ENCODE results near the gene EML5. TPM values are rescaled to one million over a fixed set of nuclear protein-coding genes. Genes with fewer than 3 reads are reported as not detected.

Gene EML5
- total and polyA plus RNA-seq, 8 donors = 0.65 to 2.0 (median 1.3) TPM

DNA sequence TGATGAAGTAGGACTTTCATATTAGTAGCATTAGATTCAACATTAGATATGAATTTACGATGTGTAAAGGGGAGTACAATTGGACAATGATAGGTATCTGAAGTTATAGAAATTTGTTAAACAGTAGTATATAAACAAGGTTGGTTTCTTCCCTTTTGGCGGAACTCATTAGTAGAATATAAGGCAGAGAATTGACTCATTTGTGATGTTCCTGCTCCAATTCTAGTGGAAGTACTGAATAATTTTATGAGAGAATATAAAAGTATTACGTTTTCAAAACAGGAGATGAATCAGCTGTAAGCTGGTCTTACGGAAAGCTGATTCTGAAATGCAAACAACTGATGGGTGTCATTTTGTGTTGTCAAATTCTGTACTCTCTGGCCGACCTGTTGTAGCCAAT, 216.5 kb downstream of the EML5 start:
- H3K9me3 ChIP-seq = no peaks in the 10 kb centered on the region
- TF ChIP-seq, protein P1, sequence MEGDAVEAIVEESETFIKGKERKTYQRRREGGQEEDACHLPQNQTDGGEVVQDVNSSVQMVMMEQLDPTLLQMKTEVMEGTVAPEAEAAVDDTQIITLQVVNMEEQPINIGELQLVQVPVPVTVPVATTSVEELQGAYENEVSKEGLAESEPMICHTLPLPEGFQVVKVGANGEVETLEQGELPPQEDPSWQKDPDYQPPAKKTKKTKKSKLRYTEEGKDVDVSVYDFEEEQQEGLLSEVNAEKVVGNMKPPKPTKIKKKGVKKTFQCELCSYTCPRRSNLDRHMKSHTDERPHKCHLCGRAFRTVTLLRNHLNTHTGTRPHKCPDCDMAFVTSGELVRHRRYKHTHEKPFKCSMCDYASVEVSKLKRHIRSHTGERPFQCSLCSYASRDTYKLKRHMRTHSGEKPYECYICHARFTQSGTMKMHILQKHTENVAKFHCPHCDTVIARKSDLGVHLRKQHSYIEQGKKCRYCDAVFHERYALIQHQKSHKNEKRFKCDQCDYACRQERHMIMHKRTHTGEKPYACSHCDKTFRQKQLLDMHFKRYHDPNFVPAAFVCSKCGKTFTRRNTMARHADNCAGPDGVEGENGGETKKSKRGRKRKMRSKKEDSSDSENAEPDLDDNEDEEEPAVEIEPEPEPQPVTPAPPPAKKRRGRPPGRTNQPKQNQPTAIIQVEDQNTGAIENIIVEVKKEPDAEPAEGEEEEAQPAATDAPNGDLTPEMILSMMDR (IDR thresholded peaks at IDR 0.05) = no peak

DNA sequence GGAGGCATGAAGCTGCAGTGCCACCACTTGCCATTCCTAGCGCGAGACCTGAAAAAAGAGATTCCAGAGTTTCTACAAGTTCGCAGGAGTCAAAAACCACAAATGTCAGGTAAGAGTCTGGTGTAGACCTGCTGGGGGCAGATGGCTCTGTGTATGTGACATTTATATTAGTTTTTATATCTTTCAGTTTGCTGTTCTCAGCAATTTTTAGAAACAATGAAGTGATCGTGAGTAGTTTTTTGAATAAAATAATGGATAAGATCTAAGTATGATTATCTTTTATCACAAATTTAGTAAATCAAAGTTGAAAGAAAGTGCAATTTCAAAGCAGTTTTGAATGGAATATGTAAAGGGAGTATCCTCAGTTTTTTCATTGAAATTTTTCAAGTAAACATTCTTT, 220.6 kb downstream of the EML5 start:
- TF ChIP-seq, protein P1 (IDR thresholded peaks at IDR 0.05) = no peak
- ATAC-seq (no peak), DNase-seq (no peak), FAIRE-seq (no peak)
- Histone ChIP-seq H3K4me3 (no peak overlapping the region), H3K36me3 (peaks cover 3 to 65% (median 36%) of the 10 kb centered on the region in 3 donors), H3K9me3 (no peaks in the 10 kb centered on the region), H3K4me1 (no peaks in the 10 kb centered on the region), H3K27ac (no peak overlapping the region), H3K27me3 (no peaks in the 10 kb centered on the region)
- 95% methylated on average over 4 of the region's 4 CpGs for WGBS, 2 donors
- intact Hi-C loops (cut with DNase I) = no loop called here

More for the DNA sequence above, 216.5 kb downstream of the EML5 start:
- FAIRE-seq (no peak), ATAC-seq (no peak), DNase-seq (no peak)
- intact Hi-C loops (cut with DNase I) = no loop called here
- 93 to 97% methylated on average over 5 of the region's 5 CpGs for WGBS, 2 donors
- H3K4me3 ChIP-seq = no peak overlapping the region
- H3K27ac ChIP-seq = no peak overlapping the region
- H3K27me3 ChIP-seq = no peaks in the 10 kb centered on the region
- H3K36me3 ChIP-seq = peaks cover 3 to 81% (median 26%) of the 10 kb centered on the region in 3 donors
- H3K4me1 ChIP-seq = no peaks in the 10 kb centered on the region

DNA sequence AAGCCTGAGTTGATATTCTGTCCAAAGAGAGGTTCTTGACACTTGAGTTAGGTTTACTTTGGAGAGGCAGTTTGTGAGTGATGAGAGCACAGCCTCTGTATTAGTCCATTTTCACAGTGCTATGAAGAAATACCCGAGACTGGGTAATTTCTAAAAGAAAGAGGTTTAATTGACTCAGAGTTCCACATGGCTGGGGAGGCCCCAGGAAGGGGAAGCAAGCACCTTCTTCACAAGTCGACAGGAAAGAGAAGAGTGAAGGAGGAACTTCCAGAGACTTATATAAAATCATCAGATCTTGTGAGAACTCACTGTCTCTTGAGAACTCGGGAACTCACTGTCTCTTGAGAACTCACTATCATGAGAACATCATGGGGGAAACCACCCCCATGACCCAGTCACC, 224.6 kb downstream of the EML5 start:
- WGBS, 2 donors = 77 to 81% methylated on average over 3 of the region's 3 CpGs
- intact Hi-C loops (cut with DNase I) = no loop called here
- DNase-seq (no peak), ATAC-seq (no peak), FAIRE-seq (no peak)
- TF ChIP-seq, protein P1 (IDR thresholded peaks at IDR 0.05) = no peak
- Histone ChIP-seq H3K36me3 (peaks cover 3 to 36% (median 19%) of the 10 kb centered on the region in 3 donors), H3K4me1 (peaks cover 0 to 18% (median 11%) of the 10 kb centered on the region in 3 donors), H3K9me3 (no peaks in the 10 kb centered on the region), H3K4me3 (no peak overlapping the region), H3K27ac (no peak overlapping the region), H3K27me3 (no peaks in the 10 kb centered on the region)

DNA sequence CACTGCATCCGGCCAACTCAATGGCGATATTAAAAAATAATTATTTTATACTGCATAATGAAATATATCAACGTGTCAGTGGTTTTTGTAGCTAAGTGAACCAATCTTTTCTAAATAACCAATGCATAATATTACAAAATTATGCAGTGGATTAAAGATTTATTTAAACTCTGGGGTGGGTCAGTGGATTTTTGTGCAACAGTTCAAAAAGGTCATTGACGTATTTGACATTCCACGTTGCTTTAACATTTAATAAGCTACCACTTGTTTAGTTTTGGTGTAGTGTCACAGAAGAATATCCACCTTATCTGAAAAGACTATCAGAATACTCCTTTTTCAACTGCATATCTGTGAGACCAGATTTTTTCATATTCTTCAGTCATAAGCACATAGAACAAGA, 227.3 kb downstream of the EML5 start:
- H3K27ac ChIP-seq = no peak overlapping the region
- WGBS, 2 donors = 84 to 85% methylated on average over 5 of the region's 5 CpGs
- H3K27me3 ChIP-seq = no peaks in the 10 kb centered on the region
- intact Hi-C loops (cut with DNase I) = no loop called here
- DNase-seq (no peak), FAIRE-seq (no peak), ATAC-seq (no peak)
- H3K4me1 ChIP-seq = peaks cover 0 to 18% (median 15%) of the 10 kb centered on the region in 3 donors
- no peak overlapping the region for H3K4me3 ChIP-seq
- H3K36me3 ChIP-seq = peaks cover 0 to 9% (median 9%) of the 10 kb centered on the region in 3 donors
- no peaks in the 10 kb centered on the region for H3K9me3 ChIP-seq
- TF ChIP-seq, protein P1 (IDR thresholded peaks at IDR 0.05) = no peak

DNA sequence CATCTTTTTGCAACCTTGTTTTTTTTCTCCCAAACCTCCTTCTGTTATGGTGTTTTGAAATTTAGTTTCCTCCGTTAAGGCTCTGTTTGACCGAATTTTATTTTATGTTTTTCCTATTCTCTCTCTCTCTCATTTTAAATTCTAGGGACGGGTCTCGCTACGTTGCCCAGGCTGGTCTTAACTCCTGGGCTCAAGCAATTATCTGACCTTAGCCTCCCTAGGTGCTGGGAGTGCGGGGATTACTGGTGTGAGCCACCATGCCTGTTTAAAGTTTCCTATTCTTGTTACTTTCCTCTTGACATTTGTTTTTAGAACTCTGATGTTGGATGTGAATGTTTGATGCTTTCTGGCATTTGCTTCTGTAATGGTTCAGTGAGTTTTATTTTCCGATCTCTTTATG, 228.9 kb downstream of the EML5 start:
- ATAC-seq (no peak), DNase-seq (no peak), FAIRE-seq (no peak)
- Histone ChIP-seq H3K4me3 (peak overlapping the region; percentile 70 to 97 (median 86)), H3K36me3 (peaks cover 0 to 7% (median 5%) of the 10 kb centered on the region in 3 donors), H3K27me3 (no peaks in the 10 kb centered on the region), H3K9me3 (no peaks in the 10 kb centered on the region), H3K4me1 (peaks cover 0 to 18% (median 15%) of the 10 kb centered on the region in 3 donors), H3K27ac (peak overlapping the region in 3 of 4 donors; percentile 87 to 94 (median 87))
- 13 to 18% methylated on average over 7 of the region's 7 CpGs for WGBS, 2 donors
- intact Hi-C loops (cut with DNase I) = no loop called here
- TF ChIP-seq, protein P1 (IDR thresholded peaks at IDR 0.05) = no peak

Data from pancreas (tissue), 10 donors.